Measurements from ENCODE around the gene LRRC18. TPM values are rescaled to one million over a fixed set of nuclear protein-coding genes. Genes with fewer than 3 reads are reported as not detected.

Gene LRRC18
- total and polyA plus RNA-seq, 2 donors (not counting 1 experiment from before 2014, with no cell fraction given), result not detected

GRCh38 chr10:48910548-48910947, 29.1 kb downstream of the LRRC18 start:
- Histone ChIP-seq H3K27ac (ENCODE audit: low read length in 2 of 2) (no peak overlapping the region), H3K79me2 (ENCODE audit: control insufficient read depth, insufficient read depth, low read length) (peaks cover 11% of the 10 kb centered on the region), H3K9ac (ENCODE audit: low read length) (no peak overlapping the region), H3K4me1 (ENCODE audit: control insufficient read depth in 2 of 2, insufficient read depth in 2 of 2, low read length in 2 of 2) (no peaks in the 10 kb centered on the region), H3K4me3 (ENCODE audit: control extremely low read depth in 1 of 5, extremely low read depth in 1 of 5, insufficient read depth in 1 of 5, low read depth in 2 of 5, low read length in 4 of 5) (no peak overlapping the region), H3K9me3 (ENCODE audit: control extremely low read depth in 1 of 3, control insufficient read depth in 2 of 3, insufficient read depth in 1 of 3, low read length in 2 of 3) (no peaks in the 10 kb centered on the region), H3K4me2 (replicated peaks; ENCODE audit: low read depth, low read length, poor library complexity, severe bottlenecking) (no peak overlapping the region), H3K36me3 (replicated peaks in 1 of 2; ENCODE audit: control extremely low read depth in 1 of 2, control insufficient read depth in 1 of 2, extremely low read depth in 1 of 2, insufficient read depth in 2 of 2, low read length in 1 of 2) (peaks cover 5 to 91% of the 10 kb centered on the region in 2 experiments), H4K20me1 (ENCODE audit: control insufficient read depth, insufficient read depth, low read length, poor library complexity, severe bottlenecking) (peaks cover 21% of the 10 kb centered on the region), H3K27me3 (replicated peaks in 1 of 4; ENCODE audit: control extremely low read depth in 1 of 4, control insufficient read depth in 3 of 4, insufficient read depth in 4 of 4, low read length in 3 of 4) (no peaks in the 10 kb centered on the region), H2AFZ (ENCODE audit: insufficient read depth, low read depth, low read length, poor library complexity, severe bottlenecking) (no peak overlapping the region)
- intact Hi-C loops (cut with micrococcal nuclease), result no loop called here
- H3K4me1 Mint-ChIP-seq, result no peaks in the 10 kb centered on the region
- DNase-seq (no peak), ATAC-seq (ENCODE audit: low read depth) (no peak)
- ChIA-PET POLR2A (interaction anchor here (0.6 kb wide), 1 partner anchor 226 kb away, joined by 6 read pairs; the partner anchor contains the start of gene WDFY4), CTCF (no interaction called here)
- TF ChIP-seq EZH2 (IDR thresholded peaks at IDR 0.05; ENCODE audit: borderline replicate concordance, insufficient read depth, low read depth, low read length, poor library complexity, severe bottlenecking), result no peak
- no peak for TF ChIP-seq CTCF (IDR thresholded peaks at IDR 0.05)
- H3K9me3 Mint-ChIP-seq (ENCODE audit: insufficient read depth), result no peaks in the 10 kb centered on the region
- no peak overlapping the region for H3K4me3 Mint-ChIP-seq
- H3K27me3 Mint-ChIP-seq, result no peaks in the 10 kb centered on the region
- H3K27ac Mint-ChIP-seq, result no peak overlapping the region
- WGBS (ENCODE audit: insufficient coverage), result 92% methylated on average over 3 of the region's 5 CpGs

- H2AFZ ChIP-seq (ENCODE audit: insufficient read depth, low read depth, low read length, poor library complexity, severe bottlenecking), result no peak overlapping the region
- CTCF ChIA-PET, result no interaction called here
- no peak for ATAC-seq (ENCODE audit: low read depth)
- no peak overlapping the region for H3K4me3 ChIP-seq (ENCODE audit: control extremely low read depth in 1 of 5, extremely low read depth in 1 of 5, insufficient read depth in 1 of 5, low read depth in 2 of 5, low read length in 4 of 5)
- H4K20me1 ChIP-seq (ENCODE audit: control insufficient read depth, insufficient read depth, low read length, poor library complexity, severe bottlenecking), result peaks cover 11% of the 10 kb centered on the region
- no peaks in the 10 kb centered on the region for H3K27me3 ChIP-seq (replicated peaks in 1 of 4; ENCODE audit: control extremely low read depth in 1 of 4, control insufficient read depth in 3 of 4, insufficient read depth in 4 of 4, low read length in 3 of 4)
- H3K27ac Mint-ChIP-seq, result peak overlapping the region; percentile 51
- H3K27me3 Mint-ChIP-seq, result no peaks in the 10 kb centered on the region
- H3K27ac ChIP-seq (ENCODE audit: low read length in 2 of 2), result no peak overlapping the region
- no peak for DNase-seq
- H3K9me3 Mint-ChIP-seq (ENCODE audit: insufficient read depth), result no peaks in the 10 kb centered on the region
- POLR2A ChIA-PET, result no interaction called here
- no peak overlapping the region for H3K4me2 ChIP-seq (replicated peaks; ENCODE audit: low read depth, low read length, poor library complexity, severe bottlenecking)
- H3K9ac ChIP-seq (ENCODE audit: low read length), result no peak overlapping the region
- H3K4me1 ChIP-seq (ENCODE audit: control insufficient read depth in 2 of 2, insufficient read depth in 2 of 2, low read length in 2 of 2), result no peaks in the 10 kb centered on the region
- intact Hi-C loops (cut with micrococcal nuclease), result no loop called here
- H3K9me3 ChIP-seq (ENCODE audit: control extremely low read depth in 1 of 3, control insufficient read depth in 2 of 3, insufficient read depth in 1 of 3, low read length in 2 of 3), result no peaks in the 10 kb centered on the region
- peaks cover 3% of the 10 kb centered on the region for H3K79me2 ChIP-seq (ENCODE audit: control insufficient read depth, insufficient read depth, low read length)
- 76% methylated on average over 4 of the region's 4 CpGs for WGBS (ENCODE audit: insufficient coverage)
- no peaks in the 10 kb centered on the region for H3K4me1 Mint-ChIP-seq
- H3K4me3 Mint-ChIP-seq, result no peak overlapping the region
- no peak for TF ChIP-seq EZH2 (IDR thresholded peaks at IDR 0.05; ENCODE audit: borderline replicate concordance, insufficient read depth, low read depth, low read length, poor library complexity, severe bottlenecking)
- no peak for TF ChIP-seq CTCF (IDR thresholded peaks at IDR 0.05)
- peaks cover 5 to 89% of the 10 kb centered on the region in 2 experiments for H3K36me3 ChIP-seq (replicated peaks in 1 of 2; ENCODE audit: control extremely low read depth in 1 of 2, control insufficient read depth in 1 of 2, extremely low read depth in 1 of 2, insufficient read depth in 2 of 2, low read length in 1 of 2)
Observed at GRCh38 chr10:48907730-48908129, 31.9 kb downstream of the LRRC18 start.
